Neuronal stem cell (in vitro differentiated cells): ENCODE data around the gene SYT1.

ENCODE experiments used
- DNase-seq: peaks from one replicate; pipeline ENCODE4 v3.0.0-alpha.2; 2013; ENCODE audit warnings: low spot score
- H2AFZ ChIP-seq: one replicate; pipeline ENCODE4 v1.6.1; 2013; ENCODE audit warnings: mild to moderate bottlenecking, low read length, inconsistent platforms
- H2AK5ac ChIP-seq: 2 replicates; pipeline ENCODE4 v1.6.1; 2013; ENCODE audit warnings: low read depth, mild to moderate bottlenecking, inconsistent platforms, low read length, moderate library complexity, mixed read lengths
- H2BK120ac ChIP-seq: 2 replicates; pipeline ENCODE4 v1.6.1; 2013; ENCODE audit warnings: low read depth, mild to moderate bottlenecking, inconsistent platforms, low read length, moderate library complexity, mixed read lengths
- H2BK12ac ChIP-seq: one replicate; pipeline ENCODE4 v1.6.1; 2013; ENCODE audit warnings: low read length, inconsistent platforms
- H2BK15ac ChIP-seq: 2 replicates; pipeline ENCODE4 v1.6.1; 2013; ENCODE audit warnings: mild to moderate bottlenecking, low read length, inconsistent platforms, mixed read lengths
- H2BK5ac ChIP-seq: one replicate; pipeline ENCODE4 v1.6.1; 2013; ENCODE audit warnings: inconsistent platforms, mild to moderate bottlenecking, low read length, moderate library complexity
- H3K14ac ChIP-seq: one replicate; pipeline ENCODE4 v1.6.1; 2013; ENCODE audit warnings: low read length, inconsistent platforms
- H3K18ac ChIP-seq: 2 replicates; pipeline ENCODE4 v1.6.1; 2013; ENCODE audit warnings: low read length, inconsistent platforms
- H3K23ac ChIP-seq: 2 replicates; pipeline ENCODE4 v1.6.1; 2013; ENCODE audit warnings: low read depth, mild to moderate bottlenecking, mixed read lengths, low read length, inconsistent platforms; ENCODE audit not compliant: poor library complexity
- H3K27ac ChIP-seq: replicated peaks from 3 replicates; pipeline ENCODE4 v1.5.1; 2013; ENCODE audit warnings: low read length, inconsistent platforms
- H3K27me3 ChIP-seq, 3 experiments: 2 replicates each; pipeline ENCODE4 v1.6.1; 2013; ENCODE audit warnings: low read length in 3 of 3, mild to moderate bottlenecking in 2 of 3, inconsistent platforms in 1 of 3, low read depth in 1 of 3, mixed read lengths in 1 of 3, moderate library complexity in 1 of 3; ENCODE audit not compliant: control insufficient read depth in 3 of 3, insufficient read depth in 3 of 3
- H3K36me3 ChIP-seq, 2 donors: replicated peaks in 1 of 2; 2 replicates each; pipeline ENCODE4 v1.6.1; 2013; ENCODE audit warnings: low read length in 2 of 2; ENCODE audit not compliant: control insufficient read depth in 2 of 2, insufficient read depth in 2 of 2
- H3K4ac ChIP-seq: 2 replicates; pipeline ENCODE4 v1.6.1; 2013; ENCODE audit warnings: inconsistent platforms, mild to moderate bottlenecking, low read length, moderate library complexity
- H3K4me1 ChIP-seq, 2 donors: 1 replicate in 1 of 2; 2 replicates in 1 of 2; pipeline ENCODE4 v1.6.1; 2013; ENCODE audit warnings: low read length in 2 of 2, low read depth in 1 of 2; ENCODE audit not compliant: control insufficient read depth in 2 of 2, insufficient read depth in 1 of 2
- H3K4me2 ChIP-seq: one replicate; pipeline ENCODE4 v1.6.1; 2013; ENCODE audit warnings: mild to moderate bottlenecking, low read length, inconsistent platforms; ENCODE audit not compliant: insufficient read depth, poor library complexity, severe bottlenecking
- H3K4me3 ChIP-seq, 2 donors: 2 replicates each; pipeline ENCODE4 v1.5.1; 2013; ENCODE audit warnings: low read length in 2 of 2, mild to moderate bottlenecking in 2 of 2, inconsistent platforms in 1 of 2, moderate library complexity in 1 of 2
- H3K79me1 ChIP-seq: one replicate; pipeline ENCODE4 v1.6.1; 2013; ENCODE audit warnings: low read depth, mild to moderate bottlenecking, inconsistent platforms, low read length, moderate library complexity
- H3K9ac ChIP-seq: one replicate; pipeline ENCODE4 v1.6.1; 2013; ENCODE audit warnings: mild to moderate bottlenecking, low read depth, low read length, inconsistent platforms; ENCODE audit not compliant: poor library complexity
- H3K9me3 ChIP-seq, 2 donors: replicated peaks in 1 of 2; 2 replicates each; pipeline versions ENCODE3 to v1.6.1; 2013; ENCODE audit warnings: low read length in 2 of 2, mild to moderate bottlenecking in 2 of 2, inconsistent platforms in 1 of 2, low read depth in 1 of 2, mixed read lengths in 1 of 2, moderate library complexity in 1 of 2; ENCODE audit not compliant: control insufficient read depth in 2 of 2, insufficient read depth in 1 of 2
- H4K8ac ChIP-seq: one replicate; pipeline ENCODE4 v1.6.1; 2013; ENCODE audit warnings: low read depth, mild to moderate bottlenecking, inconsistent platforms, low read length, moderate library complexity
- H4K91ac ChIP-seq: one replicate; pipeline ENCODE4 v1.6.1; 2013; ENCODE audit warnings: low read length, low read depth, mild to moderate bottlenecking, inconsistent platforms; ENCODE audit not compliant: poor library complexity
- WGBS, 2 donors: extraction: QIAGEN DNeasy Blood & Tissue Kit; methylation state at CpG; one replicate each; pipeline ENCODE4 v1.1.7; 2013; ENCODE audit warnings: missing lambda C conversion rate in 2 of 2, mixed read lengths in 1 of 2; ENCODE audit not compliant: insufficient read length in 2 of 2, insufficient replicate concordance in 1 of 2; ENCODE audit errors: extremely low coverage in 2 of 2; 5-methylcytosine and 5-hydroxymethylcytosine counted together

The SYT1 gene

DNA sequence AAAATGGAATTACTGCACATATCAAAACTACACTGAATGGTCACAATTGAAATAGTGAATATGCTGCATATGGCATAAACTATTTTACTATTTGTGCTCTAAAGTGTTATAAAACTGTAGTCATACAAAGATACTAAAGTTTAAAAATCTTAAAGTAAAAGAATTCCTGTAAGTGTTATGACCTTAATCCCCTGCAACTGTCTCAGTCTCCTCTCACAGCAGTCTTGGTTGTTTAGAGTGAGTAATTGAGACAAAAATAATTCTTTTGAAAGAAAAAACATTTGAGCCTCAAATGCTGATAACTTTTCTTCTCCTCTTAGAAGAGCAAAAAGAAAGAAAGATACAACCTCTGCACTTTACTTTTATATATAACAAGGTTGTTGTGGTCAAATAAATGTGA, 99.9 kb downstream of the SYT1 start:
- H4K8ac ChIP-seq = no peak overlapping the region

DNA sequence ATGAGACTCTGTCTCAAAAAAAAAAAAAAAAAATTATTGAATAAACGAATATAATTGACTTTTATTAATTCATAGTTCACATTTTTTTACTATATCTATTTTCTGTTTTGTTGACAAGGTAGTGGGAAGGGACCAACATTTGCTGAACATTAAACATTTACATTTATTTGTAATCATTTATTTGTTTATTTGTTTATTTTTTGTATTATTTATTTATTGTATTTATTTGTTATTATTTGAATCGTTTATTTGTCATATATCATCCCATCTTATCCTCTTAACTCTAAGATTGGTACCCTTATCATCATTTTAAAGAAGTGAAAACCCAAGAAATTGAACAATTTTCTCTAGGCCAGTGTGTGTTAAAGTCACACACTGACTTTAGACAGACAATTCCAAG, 101.5 kb downstream of the SYT1 start:
- H2BK120ac ChIP-seq = no peak overlapping the region
- H2BK12ac ChIP-seq = no peak overlapping the region
- no peak overlapping the region for H2AK5ac ChIP-seq
- WGBS, 2 donors = no CpG with 5 or more reads among the region's 2 CpGs
- H2BK15ac ChIP-seq = no peak overlapping the region
- H3K27ac ChIP-seq = no peak overlapping the region
- DNase-seq = no peak
- no peaks in the 10 kb centered on the region for H3K36me3 ChIP-seq
- no peak overlapping the region for H2BK5ac ChIP-seq
- no peak overlapping the region for H3K14ac ChIP-seq
- no peak overlapping the region for H3K9ac ChIP-seq
- no peaks in the 10 kb centered on the region for H3K4me1 ChIP-seq
- H3K4me2 ChIP-seq = no peak overlapping the region
- H3K18ac ChIP-seq = no peak overlapping the region
- H3K9me3 ChIP-seq = no peaks in the 10 kb centered on the region
- H3K79me1 ChIP-seq = no peaks in the 10 kb centered on the region
- no peak overlapping the region for H4K8ac ChIP-seq
- no peaks in the 10 kb centered on the region for H3K27me3 ChIP-seq
- H3K4me3 ChIP-seq = no peak overlapping the region
- H3K23ac ChIP-seq = no peak overlapping the region
- H3K4ac ChIP-seq = no peak overlapping the region
- H2AFZ ChIP-seq = no peak overlapping the region
- no peak overlapping the region for H4K91ac ChIP-seq

More for the DNA sequence above, 99.9 kb downstream of the SYT1 start:
- H3K18ac ChIP-seq = no peak overlapping the region
- no peaks in the 10 kb centered on the region for H3K4me1 ChIP-seq
- no peak overlapping the region for H2BK15ac ChIP-seq
- no peak overlapping the region for H4K91ac ChIP-seq
- no peak overlapping the region for H2AK5ac ChIP-seq
- H3K27ac ChIP-seq = no peak overlapping the region
- H3K4me2 ChIP-seq = no peak overlapping the region
- H3K23ac ChIP-seq = no peak overlapping the region
- no peak overlapping the region for H2BK12ac ChIP-seq
- DNase-seq = no peak
- peaks cover 0 to 1% of the 10 kb centered on the region in 2 donors for H3K36me3 ChIP-seq
- no peak overlapping the region for H3K4ac ChIP-seq
- H3K27me3 ChIP-seq = no peaks in the 10 kb centered on the region
- H2AFZ ChIP-seq = no peak overlapping the region
- no peak overlapping the region for H2BK120ac ChIP-seq
- H3K4me3 ChIP-seq = no peak overlapping the region
- no peak overlapping the region for H3K14ac ChIP-seq
- H2BK5ac ChIP-seq = no peak overlapping the region
- H3K9me3 ChIP-seq = no peaks in the 10 kb centered on the region
- H3K79me1 ChIP-seq = no peaks in the 10 kb centered on the region
- no peak overlapping the region for H3K9ac ChIP-seq

DNA sequence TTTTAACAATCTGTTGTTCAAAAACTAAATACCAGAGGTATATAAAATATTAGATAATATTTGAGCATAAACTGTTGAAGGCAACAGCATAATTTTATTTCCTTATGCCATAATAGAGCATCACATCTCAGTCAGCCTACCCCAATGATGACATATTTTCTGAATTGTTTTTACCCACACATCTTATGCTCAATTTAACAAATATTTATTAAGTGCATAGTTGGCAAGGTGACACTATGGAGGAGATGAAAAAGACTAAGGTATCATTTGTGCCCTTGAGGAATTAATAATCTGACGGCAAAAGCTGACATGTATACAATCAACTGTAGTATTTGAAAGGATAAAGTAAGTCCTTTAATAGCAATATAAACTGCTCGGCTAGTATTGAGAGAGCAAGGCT, 102.4 kb downstream of the SYT1 start:
- Histone ChIP-seq H2BK12ac (no peak overlapping the region), H2BK5ac (no peak overlapping the region), H3K4me2 (no peak overlapping the region), H3K9ac (no peak overlapping the region), H3K23ac (no peak overlapping the region), H2AK5ac (no peak overlapping the region), H3K27me3 (no peaks in the 10 kb centered on the region), H2BK120ac (no peak overlapping the region), H3K18ac (no peak overlapping the region), H3K4me1 (no peaks in the 10 kb centered on the region), H3K14ac (no peak overlapping the region), H2AFZ (no peak overlapping the region), H4K8ac (no peak overlapping the region), H3K9me3 (no peaks in the 10 kb centered on the region), H3K36me3 (no peaks in the 10 kb centered on the region), H4K91ac (no peak overlapping the region), H2BK15ac (no peak overlapping the region), H3K4ac (no peak overlapping the region), H3K4me3 (no peak overlapping the region), H3K27ac (no peak overlapping the region), H3K79me1 (no peaks in the 10 kb centered on the region)
- no peak for DNase-seq
- no CpG with 5 or more reads among the region's 2 CpGs for WGBS, 2 donors

DNA sequence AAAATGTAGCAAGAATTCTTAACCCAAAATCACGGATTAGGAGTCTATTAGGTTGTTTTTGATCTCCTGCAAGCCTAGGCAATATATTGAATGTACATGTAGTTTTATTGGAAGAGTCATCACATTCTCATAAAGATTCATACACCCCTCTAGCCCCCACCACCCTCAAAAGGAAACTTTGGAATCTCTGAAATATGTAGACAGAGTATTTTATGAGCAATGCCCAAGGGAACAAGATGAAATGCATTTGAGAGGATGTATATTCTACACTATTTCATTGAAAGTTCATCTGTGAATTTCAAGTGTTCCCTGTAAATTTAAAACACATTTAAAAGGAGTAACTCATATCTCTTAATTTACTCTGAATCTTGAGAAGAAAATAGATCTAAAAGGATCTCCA, 103.7 kb downstream of the SYT1 start:
- Histone ChIP-seq H3K18ac (no peak overlapping the region), H3K27ac (no peak overlapping the region), H3K4me2 (no peak overlapping the region), H3K9ac (no peak overlapping the region), H3K4ac (no peak overlapping the region), H3K36me3 (no peaks in the 10 kb centered on the region), H3K9me3 (no peaks in the 10 kb centered on the region), H2AK5ac (no peak overlapping the region), H3K4me1 (no peaks in the 10 kb centered on the region), H4K91ac (no peak overlapping the region), H3K27me3 (no peaks in the 10 kb centered on the region), H3K4me3 (no peak overlapping the region), H2BK15ac (no peak overlapping the region), H3K14ac (no peak overlapping the region), H3K79me1 (no peaks in the 10 kb centered on the region), H2BK120ac (no peak overlapping the region), H2AFZ (no peak overlapping the region), H4K8ac (no peak overlapping the region), H2BK12ac (no peak overlapping the region), H2BK5ac (no peak overlapping the region), H3K23ac (no peak overlapping the region)
- no peak for DNase-seq
- WGBS, 2 donors = no CpG with 5 or more reads among the region's 1 CpG
